Transverse colon (tissue), 4 donors: ENCODE measurements around the gene SIK3.

ENCODE experiments used
- CTCF ChIP-seq, 5 experiments: fragments of 200-600 bp in 3 of 5; fragments of 450-650 bp in 2 of 5; sonication (generic) in 3 of 5; IDR thresholded peaks; 1 replicate in 2 of 5; 2 replicates in 3 of 5; pipeline ENCODE4 v1.5.1; 2016 to 2017; ENCODE audit warnings: antibody characterized with exemption in 5 of 5, inconsistent platforms in 3 of 5, mild to moderate bottlenecking in 2 of 5, moderate library complexity in 1 of 5
- POLR2A ChIP-seq: fragments of 450-650 bp; IDR thresholded peaks from one replicate; pipeline ENCODE4 v1.6.1; 2016; ENCODE audit warnings: antibody characterized with exemption, mild to moderate bottlenecking, moderate library complexity
- POLR2AphosphoS5 ChIP-seq, 3 donors: sonication (generic); formaldehyde crosslinking; IDR thresholded peaks; one replicate each; pipeline ENCODE4 v1.6.1; 2016; ENCODE audit warnings: antibody characterized with exemption in 3 of 3

GRCh38 chr11:117095284-117096161 is 2.7 kb downstream of the SIK3 start:
- TF ChIP-seq POLR2A (no peak), POLR2AphosphoS5 (IDR thresholded peaks at IDR 0.05) (no peak), CTCF (IDR thresholded peaks at IDR 0.05) (no peak)
